ENCODE data around the gene PARD3B.

DNA sequence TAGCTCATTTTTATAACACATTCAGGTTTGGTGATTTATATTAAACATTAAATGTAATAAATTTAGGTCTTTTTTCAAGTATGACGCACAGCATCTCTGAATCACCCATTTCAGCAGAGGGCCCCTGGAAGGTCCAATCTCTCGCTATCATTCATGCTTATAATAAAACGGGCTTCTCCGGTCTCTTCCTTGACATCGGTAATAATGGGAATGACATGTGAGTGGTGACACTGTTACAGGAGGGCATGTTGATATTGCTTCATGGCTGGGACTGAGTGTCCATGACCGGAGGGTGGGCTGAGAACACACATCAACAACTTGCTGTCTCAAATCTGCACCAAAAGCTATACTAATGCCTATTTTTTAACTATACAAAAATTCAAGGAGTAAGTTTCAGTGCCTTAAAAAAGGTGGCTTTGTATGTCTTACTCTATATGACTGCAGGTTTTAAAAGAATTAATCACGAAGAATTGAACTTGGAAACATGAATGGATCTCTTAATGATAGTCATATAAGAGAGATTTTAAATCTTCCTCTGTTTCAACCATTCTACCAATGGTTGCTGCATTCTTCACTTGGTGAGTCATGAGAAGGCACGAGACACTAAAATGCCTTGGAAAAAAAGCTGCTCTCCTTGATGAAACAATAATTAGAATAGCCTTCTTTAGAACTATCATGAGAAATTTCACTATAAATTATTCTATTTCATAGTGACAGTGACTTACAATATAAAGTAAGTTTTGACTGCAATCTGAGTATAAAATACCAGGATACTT lies 1035.1 kb downstream of the PARD3B start:
- TF ChIP-seq EZH2phosphoT487 (IDR thresholded peaks at IDR 0.05; ENCODE audit: borderline replicate concordance, low read length) = no peak
- TF ChIP-seq, protein P1, sequence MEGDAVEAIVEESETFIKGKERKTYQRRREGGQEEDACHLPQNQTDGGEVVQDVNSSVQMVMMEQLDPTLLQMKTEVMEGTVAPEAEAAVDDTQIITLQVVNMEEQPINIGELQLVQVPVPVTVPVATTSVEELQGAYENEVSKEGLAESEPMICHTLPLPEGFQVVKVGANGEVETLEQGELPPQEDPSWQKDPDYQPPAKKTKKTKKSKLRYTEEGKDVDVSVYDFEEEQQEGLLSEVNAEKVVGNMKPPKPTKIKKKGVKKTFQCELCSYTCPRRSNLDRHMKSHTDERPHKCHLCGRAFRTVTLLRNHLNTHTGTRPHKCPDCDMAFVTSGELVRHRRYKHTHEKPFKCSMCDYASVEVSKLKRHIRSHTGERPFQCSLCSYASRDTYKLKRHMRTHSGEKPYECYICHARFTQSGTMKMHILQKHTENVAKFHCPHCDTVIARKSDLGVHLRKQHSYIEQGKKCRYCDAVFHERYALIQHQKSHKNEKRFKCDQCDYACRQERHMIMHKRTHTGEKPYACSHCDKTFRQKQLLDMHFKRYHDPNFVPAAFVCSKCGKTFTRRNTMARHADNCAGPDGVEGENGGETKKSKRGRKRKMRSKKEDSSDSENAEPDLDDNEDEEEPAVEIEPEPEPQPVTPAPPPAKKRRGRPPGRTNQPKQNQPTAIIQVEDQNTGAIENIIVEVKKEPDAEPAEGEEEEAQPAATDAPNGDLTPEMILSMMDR (IDR thresholded peaks at IDR 0.05; ENCODE audit: low read depth, low read length, poor library complexity, severe bottlenecking) = no peak
